ENCODE measurements around the gene TEAD1.

TEAD1 gene

DNA sequence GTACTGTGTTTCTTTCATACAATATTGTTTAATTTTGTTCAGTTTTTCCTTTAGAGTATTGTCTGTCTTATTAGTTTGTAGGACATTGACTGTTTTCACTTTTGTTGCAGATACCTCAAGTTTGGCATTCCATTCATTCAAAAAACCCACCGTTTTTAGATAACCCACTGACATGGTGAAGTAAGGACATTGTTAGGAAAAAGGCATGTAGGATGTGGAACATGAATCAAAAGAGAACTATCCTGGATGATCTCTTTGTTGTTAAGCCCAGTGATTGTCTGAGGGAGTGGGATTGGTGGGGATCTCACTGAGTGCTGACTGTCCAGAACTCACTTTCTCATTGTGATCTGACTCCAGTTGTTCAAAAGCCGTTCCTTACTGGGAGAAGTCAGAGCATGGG is 119.3 kb downstream of the TEAD1 start:
- H3K27ac ChIP-seq: no peak overlapping the region
- TF ChIP-seq, protein P1, sequence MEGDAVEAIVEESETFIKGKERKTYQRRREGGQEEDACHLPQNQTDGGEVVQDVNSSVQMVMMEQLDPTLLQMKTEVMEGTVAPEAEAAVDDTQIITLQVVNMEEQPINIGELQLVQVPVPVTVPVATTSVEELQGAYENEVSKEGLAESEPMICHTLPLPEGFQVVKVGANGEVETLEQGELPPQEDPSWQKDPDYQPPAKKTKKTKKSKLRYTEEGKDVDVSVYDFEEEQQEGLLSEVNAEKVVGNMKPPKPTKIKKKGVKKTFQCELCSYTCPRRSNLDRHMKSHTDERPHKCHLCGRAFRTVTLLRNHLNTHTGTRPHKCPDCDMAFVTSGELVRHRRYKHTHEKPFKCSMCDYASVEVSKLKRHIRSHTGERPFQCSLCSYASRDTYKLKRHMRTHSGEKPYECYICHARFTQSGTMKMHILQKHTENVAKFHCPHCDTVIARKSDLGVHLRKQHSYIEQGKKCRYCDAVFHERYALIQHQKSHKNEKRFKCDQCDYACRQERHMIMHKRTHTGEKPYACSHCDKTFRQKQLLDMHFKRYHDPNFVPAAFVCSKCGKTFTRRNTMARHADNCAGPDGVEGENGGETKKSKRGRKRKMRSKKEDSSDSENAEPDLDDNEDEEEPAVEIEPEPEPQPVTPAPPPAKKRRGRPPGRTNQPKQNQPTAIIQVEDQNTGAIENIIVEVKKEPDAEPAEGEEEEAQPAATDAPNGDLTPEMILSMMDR (IDR thresholded peaks at IDR 0.05): no peak
- no peak for TF ChIP-seq ZFX (IDR thresholded peaks at IDR 0.05; ENCODE audit: borderline replicate concordance)

- TF ChIP-seq, protein P1 (IDR thresholded peaks at IDR 0.05): no peak
- no peak for TF ChIP-seq ZFX (IDR thresholded peaks at IDR 0.05; ENCODE audit: borderline replicate concordance)
Observed at GRCh38 chr11:12794576-12795230, 120.5 kb downstream of the TEAD1 start.

DNA sequence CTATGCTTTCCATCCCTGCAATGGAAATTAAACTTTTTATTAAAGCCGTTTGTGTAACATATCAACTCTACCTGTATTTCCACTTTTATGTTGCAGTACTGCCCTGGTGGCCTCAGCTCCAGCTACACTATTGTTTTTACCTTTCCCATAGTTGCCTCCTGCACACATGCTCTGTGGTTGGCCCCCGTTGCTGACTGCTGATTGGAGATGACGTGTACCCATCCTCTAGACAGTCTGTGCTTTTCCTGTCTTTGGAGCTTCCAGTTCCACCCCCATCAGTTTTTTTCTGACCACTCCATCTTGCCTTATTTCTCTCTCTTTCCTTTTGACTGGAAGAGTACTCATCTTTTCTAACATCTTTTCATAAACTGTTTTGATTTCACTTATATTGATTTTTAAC is 123.8 kb downstream of the TEAD1 start:
- no peak overlapping the region for H3K27ac ChIP-seq
- TF ChIP-seq ZFX (IDR thresholded peaks at IDR 0.05; ENCODE audit: borderline replicate concordance): no peak
- TF ChIP-seq, protein P1 (IDR thresholded peaks at IDR 0.05): no peak

More at GRCh38 chr11:12794576-12795230, 120.5 kb downstream of the TEAD1 start:
- no peak overlapping the region for H3K27ac ChIP-seq

- TF ChIP-seq ZFX (IDR thresholded peaks at IDR 0.05; ENCODE audit: borderline replicate concordance): no peak
- TF ChIP-seq, protein P1 (IDR thresholded peaks at IDR 0.05): no peak
- peak overlapping the region; percentile 14; the same call in 1 of the 2 replicates for H3K27ac ChIP-seq
Observed at GRCh38 chr11:12798609-12799011, 124.4 kb downstream of the TEAD1 start.

- H3K27ac ChIP-seq: peak overlapping the region; percentile 14; the same call in 1 of the 2 replicates
- TF ChIP-seq, protein P1 (IDR thresholded peaks at IDR 0.05): no peak
- TF ChIP-seq ZFX (IDR thresholded peaks at IDR 0.05; ENCODE audit: borderline replicate concordance): no peak
Observed at GRCh38 chr11:12799334-12799835, 125.2 kb downstream of the TEAD1 start.

- peak overlapping the region; percentile 37; the same call in 1 of the 2 replicates for H3K27ac ChIP-seq
- no peak for TF ChIP-seq ZFX (IDR thresholded peaks at IDR 0.05; ENCODE audit: borderline replicate concordance)
- TF ChIP-seq, protein P1 (IDR thresholded peaks at IDR 0.05): no peak
Observed at GRCh38 chr11:12800032-12800671, 125.9 kb downstream of the TEAD1 start.

- no peak for TF ChIP-seq ZFX (IDR thresholded peaks at IDR 0.05; ENCODE audit: borderline replicate concordance)
- TF ChIP-seq, protein P1 (IDR thresholded peaks at IDR 0.05): no peak
- peak overlapping the region; percentile 37; the same call in 1 of the 2 replicates for H3K27ac ChIP-seq
Observed at GRCh38 chr11:12800871-12801270, 126.7 kb downstream of the TEAD1 start.

All from 22Rv1 (cell line).